ENCODE measurements around the gene MYO6.

MYO6 gene

DNA sequence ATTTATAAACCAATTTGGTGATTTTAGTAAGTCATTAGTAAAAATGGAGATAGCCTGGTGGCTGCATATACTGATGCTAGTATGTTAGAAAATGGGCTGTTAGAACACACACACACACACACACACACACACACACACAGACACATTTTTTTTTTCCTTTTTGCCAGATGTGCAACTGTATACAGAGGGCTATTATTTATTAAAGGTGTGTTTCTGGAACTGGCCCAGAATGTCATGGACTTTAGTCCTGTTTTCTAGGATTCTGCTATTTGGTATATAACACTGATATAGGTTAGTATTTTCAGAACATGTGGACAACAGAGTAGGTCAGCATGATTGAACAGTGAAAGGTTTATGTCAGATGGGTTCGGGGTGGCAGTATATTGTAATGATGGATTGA, 12.4 kb downstream of the MYO6 start:
- DNase-seq (ENCODE audit: low read depth): no peak
- TF ChIP-seq CTCF (IDR thresholded peaks at IDR 0.05; ENCODE audit: low read depth, low read length, missing control alignments): no peak
- in situ Hi-C loops (cut with HindIII; ENCODE audit: low sequenced_read_pairs): no loop called here
- H3K4me3 ChIP-seq (ENCODE audit: low read depth, low read length): no peak overlapping the region

DNA sequence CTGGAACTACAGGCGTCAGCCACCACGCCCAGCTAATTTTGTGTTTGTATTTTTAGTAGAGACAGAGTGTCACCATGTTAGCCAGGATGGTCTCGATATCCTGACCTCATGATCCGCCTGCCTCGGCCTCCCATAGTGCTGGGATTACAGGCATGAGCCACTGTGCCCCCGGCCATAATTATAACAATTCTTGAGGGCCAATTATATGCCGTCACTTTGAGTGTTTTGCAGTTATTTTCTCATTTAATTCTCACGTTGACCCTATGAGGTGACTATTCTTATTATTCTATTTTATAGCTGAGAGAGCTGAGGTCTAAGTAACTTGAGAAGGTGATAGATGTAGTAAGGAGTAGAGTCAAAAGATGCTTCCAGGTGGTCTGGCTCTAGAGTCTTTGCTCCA, 13.0 kb downstream of the MYO6 start:
- no peak for TF ChIP-seq CTCF (IDR thresholded peaks at IDR 0.05; ENCODE audit: low read depth, low read length, missing control alignments)
- no peak overlapping the region for H3K4me3 ChIP-seq (ENCODE audit: low read depth, low read length)
- in situ Hi-C loops (cut with HindIII; ENCODE audit: low sequenced_read_pairs): no loop called here
- DNase-seq (ENCODE audit: low read depth): no peak

GRCh38 chr6:75766387-75766786, 17.3 kb downstream of the MYO6 start:
- DNase-seq (ENCODE audit: low read depth): no peak
- H3K4me3 ChIP-seq (ENCODE audit: low read depth, low read length): no peak overlapping the region
- TF ChIP-seq CTCF (IDR thresholded peaks at IDR 0.05; ENCODE audit: low read depth, low read length, missing control alignments): no peak
- in situ Hi-C loops (cut with HindIII; ENCODE audit: low sequenced_read_pairs): no loop called here

DNA sequence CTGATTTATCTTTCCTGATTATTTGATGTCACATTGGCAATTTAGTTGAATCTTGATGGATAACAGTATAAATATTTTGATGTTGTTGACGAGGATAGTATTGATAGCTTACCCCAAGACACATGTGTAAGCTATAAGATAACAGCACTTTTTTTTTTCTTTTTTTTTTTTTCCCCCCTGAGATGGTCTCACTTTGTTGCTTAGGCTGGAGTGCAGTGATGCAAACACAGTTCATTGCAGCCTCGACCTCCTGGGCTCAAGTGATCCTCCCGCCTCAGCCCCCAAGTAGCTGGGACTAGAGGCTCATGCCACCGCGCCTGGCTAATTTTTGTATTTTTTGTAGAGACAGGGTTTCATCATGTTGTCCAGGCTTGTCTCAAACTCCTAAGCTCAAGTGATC, 21.8 kb downstream of the MYO6 start:
- H3K4me3 ChIP-seq (ENCODE audit: low read depth, low read length): no peak overlapping the region
- in situ Hi-C loops (cut with HindIII; ENCODE audit: low sequenced_read_pairs): no loop called here
- no peak for DNase-seq (ENCODE audit: low read depth)
- TF ChIP-seq CTCF (IDR thresholded peaks at IDR 0.05; ENCODE audit: low read depth, low read length, missing control alignments): no peak

DNA sequence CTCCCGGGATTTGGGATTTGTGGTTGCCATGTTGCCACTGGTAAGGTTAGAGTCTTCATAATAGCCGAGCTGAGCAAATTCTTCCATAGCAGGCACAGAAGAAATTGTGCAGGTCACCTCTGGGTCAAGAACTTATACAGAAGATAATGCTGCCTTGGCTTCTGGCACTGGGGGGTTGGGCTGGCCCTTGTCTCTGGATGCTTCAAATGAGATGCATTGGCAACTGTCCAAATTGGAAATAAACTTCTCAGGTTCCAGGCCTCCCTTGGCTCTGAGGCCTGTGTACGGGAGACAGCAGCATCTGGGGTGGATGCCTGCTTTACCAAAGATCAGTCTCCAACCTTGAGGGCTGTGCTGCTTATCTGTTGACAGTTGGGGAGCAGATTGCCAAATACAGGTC, 26.2 kb downstream of the MYO6 start:
- DNase-seq (ENCODE audit: low read depth): no peak
- in situ Hi-C loops (cut with HindIII; ENCODE audit: low sequenced_read_pairs): no loop called here
- TF ChIP-seq CTCF (IDR thresholded peaks at IDR 0.05; ENCODE audit: low read depth, low read length, missing control alignments): no peak
- no peak overlapping the region for H3K4me3 ChIP-seq (ENCODE audit: low read depth, low read length)

- no peak for TF ChIP-seq CTCF (IDR thresholded peaks at IDR 0.05; ENCODE audit: low read depth, low read length, missing control alignments)
- in situ Hi-C loops (cut with HindIII; ENCODE audit: low sequenced_read_pairs): no loop called here
- no peak for DNase-seq (ENCODE audit: low read depth)
- H3K4me3 ChIP-seq (ENCODE audit: low read depth, low read length): no peak overlapping the region
These were observed 27.4 kb downstream of the MYO6 start for GRCh38 chr6:75776461-75776860.

GRCh38 chr6:75778757-75779156, 29.7 kb downstream of the MYO6 start:
- H3K4me3 ChIP-seq (ENCODE audit: low read depth, low read length): no peak overlapping the region
- DNase-seq (ENCODE audit: low read depth): no peak
- in situ Hi-C loops (cut with HindIII; ENCODE audit: low sequenced_read_pairs): no loop called here
- no peak for TF ChIP-seq CTCF (IDR thresholded peaks at IDR 0.05; ENCODE audit: low read depth, low read length, missing control alignments)

Data from astrocyte of the cerebellum (primary cell).